Measurements from ENCODE around the gene VSTM4.
A peak's percentile ranks its signal among the peaks of the same experiment; 100 is the strongest.

The VSTM4 gene

GRCh38 chr10:49152663-49153062 is 37.3 kb upstream of the VSTM4 start:
- Mint-ChIP-seq H3K4me1 (peaks cover 7 to 22% of the 10 kb centered on the region in 2 donors), H3K27me3 (peaks cover 13 to 22% of the 10 kb centered on the region in 2 donors), H3K36me3 (peaks cover 36 to 40% of the 10 kb centered on the region in 2 donors), H3K4me3 (no peak overlapping the region), H3K27ac (no peak overlapping the region), H3K9me3 (peaks cover 7 to 8% of the 10 kb centered on the region in 2 donors)
- peak; percentile 38 to 47 for ATAC-seq (replicated peaks)
- DNase-seq: no peak

GRCh38 chr10:49152037-49152436 is 36.7 kb upstream of the VSTM4 start:
- peaks cover 7 to 19% of the 10 kb centered on the region in 2 donors for H3K4me1 Mint-ChIP-seq
- peaks cover 13 to 23% of the 10 kb centered on the region in 2 donors for H3K27me3 Mint-ChIP-seq
- DNase-seq: no peak
- no peak overlapping the region for H3K27ac Mint-ChIP-seq
- H3K9me3 Mint-ChIP-seq: peaks cover 7 to 10% of the 10 kb centered on the region in 2 donors
- no peak overlapping the region for H3K4me3 Mint-ChIP-seq
- H3K36me3 Mint-ChIP-seq: peaks cover 30 to 35% of the 10 kb centered on the region in 2 donors
- no peak for ATAC-seq (replicated peaks)

- no peak for ATAC-seq (replicated peaks)
- Mint-ChIP-seq H3K9me3 (peaks cover 7 to 10% of the 10 kb centered on the region in 2 donors), H3K4me1 (peaks cover 5 to 14% of the 10 kb centered on the region in 2 donors), H3K4me3 (no peak overlapping the region), H3K27me3 (peaks cover 13 to 23% of the 10 kb centered on the region in 2 donors), H3K36me3 (peaks cover 25 to 29% of the 10 kb centered on the region in 2 donors), H3K27ac (no peak overlapping the region)
- no peak for DNase-seq
Observed at GRCh38 chr10:49151481-49151880, 36.2 kb upstream of the VSTM4 start.

DNA sequence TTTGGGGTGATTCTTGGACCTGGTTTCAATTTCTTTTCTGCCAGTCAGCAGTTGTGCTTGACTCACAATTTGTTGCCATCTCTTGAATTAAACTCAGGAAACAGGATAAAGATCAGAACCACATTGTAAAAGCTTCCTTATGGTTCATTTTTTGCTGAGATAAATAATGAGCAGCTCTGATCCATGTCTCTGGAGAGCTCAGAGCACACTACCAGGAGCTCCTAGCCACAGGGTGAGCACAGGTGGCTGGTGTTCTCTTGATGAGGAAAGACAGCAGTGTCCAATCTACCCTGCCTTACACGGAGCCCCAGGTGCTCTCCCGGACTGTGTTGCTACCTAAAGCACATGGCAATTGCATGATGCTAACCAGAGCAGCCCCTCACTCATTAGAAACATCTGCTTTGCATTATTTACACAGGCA is 35.7 kb upstream of the VSTM4 start:
- ATAC-seq (replicated peaks) (no peak), DNase-seq (no peak)
- Mint-ChIP-seq H3K27ac (no peak overlapping the region), H3K9me3 (peaks cover 7 to 10% of the 10 kb centered on the region in 2 donors), H3K27me3 (peaks cover 17 to 27% of the 10 kb centered on the region in 2 donors), H3K36me3 (peaks cover 20 to 25% of the 10 kb centered on the region in 2 donors), H3K4me3 (no peak overlapping the region), H3K4me1 (peaks cover 5 to 12% of the 10 kb centered on the region in 2 donors)

DNA sequence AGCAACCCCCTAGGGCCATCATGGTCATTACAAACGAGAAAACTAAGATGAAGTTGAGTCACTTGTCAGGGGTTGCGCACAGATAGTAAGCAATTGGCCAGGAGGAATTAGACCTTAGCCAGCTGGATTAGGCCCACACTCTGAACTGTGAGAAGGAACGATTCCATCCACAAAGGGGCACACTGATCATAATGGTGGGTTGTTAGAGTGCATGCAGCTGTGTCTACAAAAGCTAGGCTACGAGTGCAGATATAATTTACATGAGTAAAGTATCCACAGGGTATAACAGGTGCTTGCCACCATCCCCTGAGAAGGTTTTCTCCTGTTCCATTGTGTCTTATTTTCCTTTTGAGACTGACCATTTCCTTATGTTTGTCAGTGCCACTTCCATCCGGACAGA is 35.1 kb upstream of the VSTM4 start:
- peaks cover 5 to 12% of the 10 kb centered on the region in 2 donors for H3K4me1 Mint-ChIP-seq
- peaks cover 14 to 19% of the 10 kb centered on the region in 2 donors for H3K36me3 Mint-ChIP-seq
- DNase-seq (no peak), ATAC-seq (replicated peaks) (no peak)
- H3K27ac Mint-ChIP-seq: no peak overlapping the region
- H3K9me3 Mint-ChIP-seq: peaks cover 7 to 10% of the 10 kb centered on the region in 2 donors
- H3K27me3 Mint-ChIP-seq: peaks cover 20 to 31% of the 10 kb centered on the region in 2 donors
- no peak overlapping the region for H3K4me3 Mint-ChIP-seq

DNA sequence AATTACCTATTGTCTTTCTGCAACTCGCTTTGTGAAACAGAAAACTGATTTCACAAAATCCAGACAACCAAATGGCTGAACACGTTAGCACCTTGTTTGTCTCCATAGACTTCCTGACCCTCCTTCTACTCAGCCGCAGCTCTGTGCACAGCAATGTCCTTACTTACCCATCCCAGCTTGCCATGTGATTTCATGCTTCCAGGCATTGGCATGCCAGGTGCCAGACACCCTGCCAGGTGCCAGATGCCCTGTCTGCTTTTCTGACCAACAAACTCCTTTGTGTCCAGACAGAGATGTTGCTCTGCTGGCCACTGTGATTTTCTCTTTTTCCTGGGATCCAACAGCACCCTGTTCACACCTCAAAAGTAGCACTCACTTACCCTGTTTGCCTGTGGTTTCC is 34.6 kb upstream of the VSTM4 start:
- ATAC-seq (replicated peaks) (no peak), DNase-seq (no peak)
- no peak overlapping the region for H3K4me3 Mint-ChIP-seq
- H3K27me3 Mint-ChIP-seq: peaks cover 23 to 32% of the 10 kb centered on the region in 2 donors
- no peak overlapping the region for H3K27ac Mint-ChIP-seq
- peaks cover 7 to 10% of the 10 kb centered on the region in 2 donors for H3K9me3 Mint-ChIP-seq
- peaks cover 9 to 13% of the 10 kb centered on the region in 2 donors for H3K36me3 Mint-ChIP-seq
- H3K4me1 Mint-ChIP-seq: peaks cover 5 to 12% of the 10 kb centered on the region in 2 donors

DNA sequence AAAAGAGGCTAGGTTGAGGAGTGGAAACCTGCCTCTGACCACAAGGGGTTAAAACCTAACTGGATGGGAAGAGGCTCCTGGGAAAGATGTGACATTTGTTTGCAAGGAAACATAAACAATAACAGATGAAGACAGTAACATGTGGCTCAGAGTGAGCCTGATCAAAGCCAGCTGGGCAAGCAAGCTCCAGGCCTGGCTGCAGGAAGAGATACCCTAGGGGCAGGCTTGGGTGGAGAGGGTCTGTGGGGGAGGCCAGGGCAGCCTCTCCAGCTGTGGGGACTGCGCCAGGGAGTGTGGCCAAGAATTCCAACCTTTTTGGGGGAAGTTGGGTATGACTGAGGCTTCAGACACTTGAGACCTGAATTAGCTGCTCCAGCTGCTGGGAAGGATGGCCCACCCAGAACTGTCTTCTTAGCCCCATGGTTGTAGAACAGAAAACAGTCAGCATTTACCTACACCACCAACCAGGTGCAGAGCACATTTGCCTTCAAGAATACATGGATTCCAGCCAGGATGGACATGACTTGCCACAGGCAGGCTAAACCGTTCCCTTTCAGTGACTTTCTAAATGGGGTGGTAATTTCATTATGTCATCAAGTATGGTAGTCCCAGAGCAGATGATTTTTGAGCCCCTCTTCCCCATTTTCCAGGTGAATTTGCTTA is 28.9 kb upstream of the VSTM4 start:
- DNase-seq (no peak), ATAC-seq (replicated peaks) (no peak)
- Mint-ChIP-seq H3K4me3 (no peak overlapping the region), H3K4me1 (peaks cover 5 to 6% of the 10 kb centered on the region in 2 donors), H3K9me3 (peaks cover 7 to 11% of the 10 kb centered on the region in 2 donors), H3K27me3 (peaks cover 17 to 23% of the 10 kb centered on the region in 2 donors), H3K27ac (peak overlapping the region; percentile 48), H3K36me3 (peaks cover 3 to 5% of the 10 kb centered on the region in 2 donors)

DNA sequence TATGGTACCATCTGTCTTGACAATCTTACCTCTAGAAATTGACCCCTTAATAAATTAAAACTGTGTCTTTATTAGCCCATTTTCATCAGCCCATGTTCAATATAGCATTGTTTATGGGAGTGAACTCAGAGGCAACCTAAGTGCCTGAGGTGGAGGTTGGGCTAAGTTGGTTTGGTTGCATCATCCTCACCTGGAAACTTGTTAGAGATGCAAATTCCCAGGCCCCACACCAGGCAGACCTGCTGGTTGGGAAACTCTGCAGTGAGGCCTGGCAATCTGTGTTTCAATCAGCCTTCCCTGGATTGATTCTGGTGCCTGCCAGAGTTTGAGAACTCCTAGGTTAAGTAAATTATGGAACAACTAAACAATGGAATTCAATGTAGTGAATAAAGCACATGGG is 27.9 kb upstream of the VSTM4 start:
- no peak for ATAC-seq (replicated peaks)
- Mint-ChIP-seq H3K4me1 (peaks cover 2 to 3% of the 10 kb centered on the region in 2 donors), H3K36me3 (peaks cover 2 to 3% of the 10 kb centered on the region in 2 donors), H3K27me3 (peaks cover 14 to 20% of the 10 kb centered on the region in 2 donors), H3K4me3 (no peak overlapping the region), H3K9me3 (peaks cover 3 to 8% of the 10 kb centered on the region in 2 donors), H3K27ac (no peak overlapping the region)
- DNase-seq: no peak

GRCh38 chr10:49141541-49142332 is 26.4 kb upstream of the VSTM4 start:
- Mint-ChIP-seq H3K36me3 (peaks cover 0 to 2% of the 10 kb centered on the region in 2 donors), H3K4me3 (no peak overlapping the region), H3K9me3 (peaks cover 0 to 1% of the 10 kb centered on the region in 2 donors), H3K27me3 (peaks cover 11 to 13% of the 10 kb centered on the region in 2 donors), H3K27ac (no peak overlapping the region), H3K4me1 (peaks cover 6% of the 10 kb centered on the region in 2 donors)
- DNase-seq: no peak
- ATAC-seq (replicated peaks): no peak

DNA sequence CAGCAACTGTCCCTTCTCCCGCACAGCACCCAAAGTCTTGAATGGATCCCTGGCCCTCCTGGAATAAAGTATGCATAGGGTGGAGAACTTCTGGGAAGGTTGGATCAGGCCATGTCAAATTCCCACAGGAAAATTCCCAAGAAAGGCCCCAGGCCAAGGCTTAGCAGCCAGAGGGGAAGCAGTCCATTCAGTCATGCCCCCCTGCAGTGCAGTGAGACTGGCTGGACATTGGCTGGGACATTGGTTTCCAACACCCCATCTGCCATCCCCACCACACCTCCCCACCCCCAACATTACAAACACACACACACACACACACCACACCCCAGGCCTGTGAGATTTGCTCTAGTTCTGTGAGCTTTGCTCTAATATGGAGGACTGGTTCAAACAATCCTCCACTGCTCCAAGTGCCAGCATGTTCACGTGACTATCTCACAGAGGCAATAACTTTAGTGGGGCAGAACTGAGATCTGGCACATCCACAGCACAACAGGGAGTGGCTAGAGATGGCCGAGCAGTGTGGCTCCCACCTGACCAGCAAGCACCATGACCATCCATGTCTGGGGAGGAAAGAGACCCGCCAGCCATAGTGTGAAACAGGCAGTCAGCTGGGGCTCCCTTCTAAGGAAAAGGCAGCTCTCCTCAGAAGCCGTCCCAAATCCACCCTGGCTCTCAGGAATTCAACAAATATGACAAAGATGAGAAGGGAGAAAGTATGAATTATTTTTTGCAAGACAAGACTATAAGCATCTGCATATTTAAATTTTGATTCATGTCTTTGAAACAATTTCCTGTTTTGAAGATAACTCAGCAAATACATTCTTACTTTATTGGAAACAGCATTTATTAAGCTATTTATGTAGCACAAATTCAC is 25.2 kb upstream of the VSTM4 start:
- no peak overlapping the region for H3K4me3 Mint-ChIP-seq
- DNase-seq: no peak
- H3K27me3 Mint-ChIP-seq: peaks cover 4 to 6% of the 10 kb centered on the region in 2 donors
- ATAC-seq (replicated peaks): no peak
- H3K36me3 Mint-ChIP-seq: peaks cover 0 to 2% of the 10 kb centered on the region in 2 donors
- peaks cover 11 to 13% of the 10 kb centered on the region in 2 donors for H3K4me1 Mint-ChIP-seq
- H3K9me3 Mint-ChIP-seq: peaks cover 0 to 6% of the 10 kb centered on the region in 2 donors
- H3K27ac Mint-ChIP-seq: no peak overlapping the region

DNA sequence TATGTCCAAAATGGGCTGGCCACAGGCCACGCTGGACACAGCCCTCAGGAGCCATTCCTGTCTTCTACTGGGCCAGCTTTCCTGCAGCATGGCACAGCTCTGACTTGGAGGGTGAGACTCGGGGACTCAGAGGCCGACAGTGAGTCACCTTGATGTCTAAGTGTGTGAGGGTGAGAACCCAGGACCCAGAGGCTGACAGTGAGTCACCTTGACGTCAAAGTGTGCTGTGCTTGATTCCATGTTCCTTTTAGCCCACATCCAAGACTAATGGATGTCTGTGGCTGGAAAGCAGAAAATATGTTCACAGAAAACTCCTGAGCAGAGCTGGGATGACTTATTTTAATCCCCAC is 24.5 kb upstream of the VSTM4 start:
- peaks cover 0 to 4% of the 10 kb centered on the region in 2 donors for H3K27me3 Mint-ChIP-seq
- H3K27ac Mint-ChIP-seq: no peak overlapping the region
- DNase-seq: no peak
- peaks cover 0 to 9% of the 10 kb centered on the region in 2 donors for H3K9me3 Mint-ChIP-seq
- no peak for ATAC-seq (replicated peaks)
- peaks cover 17 to 21% of the 10 kb centered on the region in 2 donors for H3K4me1 Mint-ChIP-seq
- no peak overlapping the region for H3K4me3 Mint-ChIP-seq
- H3K36me3 Mint-ChIP-seq: peaks cover 0 to 2% of the 10 kb centered on the region in 2 donors

DNA sequence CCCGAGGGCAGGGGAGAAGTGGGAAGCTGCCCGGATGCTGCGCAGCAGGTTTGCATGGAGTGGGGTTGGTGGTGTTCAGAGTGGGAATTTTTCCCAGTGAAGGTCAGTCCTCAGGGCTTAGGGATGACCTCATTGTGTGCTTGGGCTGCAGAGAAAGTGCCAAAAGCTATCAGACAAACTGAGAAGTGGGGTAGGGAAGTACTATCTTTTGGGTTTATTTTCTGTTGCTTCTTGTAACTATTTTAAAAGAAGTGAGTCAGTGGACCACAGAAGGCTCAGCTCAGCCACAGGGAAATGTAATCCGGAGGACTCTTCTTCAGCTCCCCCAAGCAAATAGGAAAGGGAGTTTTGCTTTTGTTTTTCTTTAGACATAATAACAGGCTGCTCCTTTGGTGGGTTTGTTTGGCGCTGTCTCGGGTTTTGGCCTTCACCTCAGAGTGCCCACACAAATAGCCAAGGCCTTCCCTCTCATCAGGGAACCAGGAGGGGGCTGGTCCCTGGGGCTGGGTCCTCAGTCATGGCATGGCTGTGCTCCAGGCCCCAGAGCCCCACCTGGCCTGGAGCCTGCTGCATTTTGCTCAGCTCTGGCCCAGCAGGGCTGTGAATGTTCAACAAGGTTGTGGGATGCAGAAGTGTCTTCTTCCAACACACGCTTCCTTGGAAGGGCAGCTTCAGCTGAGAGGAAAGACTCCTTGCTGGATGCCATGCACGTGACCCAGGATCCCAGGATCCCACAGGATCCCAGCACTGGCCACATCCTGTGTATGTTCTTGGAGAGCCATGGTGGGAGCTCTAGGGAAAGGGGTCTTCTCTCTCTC is 23.9 kb upstream of the VSTM4 start:
- H3K4me3 Mint-ChIP-seq: no peak overlapping the region
- DNase-seq (no peak), ATAC-seq (replicated peaks) (no peak)

DNA sequence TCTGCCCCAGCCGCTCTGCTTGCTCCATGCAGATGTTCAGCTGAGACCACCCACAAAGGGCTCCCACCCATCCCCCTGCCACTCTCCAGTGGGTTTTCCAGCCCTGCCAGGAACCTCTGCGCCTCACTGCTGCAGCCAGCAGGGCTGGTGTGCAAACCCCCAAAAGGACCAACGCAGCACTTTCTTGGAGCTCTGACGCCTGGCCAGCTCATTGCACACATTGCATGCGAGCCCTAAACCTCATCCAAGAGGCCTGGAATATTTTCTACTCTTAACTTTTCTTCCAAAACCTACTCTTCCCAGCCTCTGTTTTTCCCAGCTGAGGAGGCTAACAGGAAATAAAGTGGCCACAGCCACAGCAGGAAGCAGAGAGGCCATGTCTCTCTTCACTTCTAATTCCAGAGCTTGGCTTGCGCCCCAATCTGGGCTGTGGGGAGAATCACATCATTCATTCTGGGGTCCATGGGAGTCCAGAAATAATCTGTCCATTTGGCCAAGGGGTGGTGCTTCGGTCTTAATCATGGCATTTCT is 23.1 kb upstream of the VSTM4 start:
- Mint-ChIP-seq H3K4me3 (no peak overlapping the region), H3K9me3 (peaks cover 0 to 10% of the 10 kb centered on the region in 2 donors), H3K27me3 (no peaks in the 10 kb centered on the region), H3K27ac (no peak overlapping the region), H3K36me3 (peaks cover 0 to 2% of the 10 kb centered on the region in 2 donors), H3K4me1 (peaks cover 26 to 33% of the 10 kb centered on the region in 2 donors)
- ATAC-seq (replicated peaks): no peak
- no peak for DNase-seq

More for the DNA sequence above, 23.9 kb upstream of the VSTM4 start:
- Mint-ChIP-seq H3K4me1 (peaks cover 23 to 26% of the 10 kb centered on the region in 2 donors), H3K27ac (no peak overlapping the region), H3K27me3 (no peaks in the 10 kb centered on the region), H3K9me3 (peaks cover 0 to 10% of the 10 kb centered on the region in 2 donors), H3K36me3 (peaks cover 0 to 2% of the 10 kb centered on the region in 2 donors)
